Thyroid gland (tissue), 4 donors: ENCODE data around the gene LCT.

Experiments
- CTCF ChIP-seq, 6 experiments: fragments of 200-600 bp in 3 of 6; fragments of 450-650 bp in 3 of 6; sonication (generic) in 3 of 6; IDR thresholded peaks; one replicate each; pipeline ENCODE4 v1.5.1; 2016 to 2019; ENCODE audit warnings: antibody characterized with exemption in 6 of 6, mild to moderate bottlenecking in 2 of 6, inconsistent platforms in 1 of 6, moderate library complexity in 1 of 6
- POLR2A ChIP-seq, 2 donors: fragments of 450-650 bp; IDR thresholded peaks; one replicate each; pipeline ENCODE4 v1.6.1; 2017; ENCODE audit warnings: antibody characterized with exemption in 2 of 2, mild to moderate bottlenecking in 2 of 2, moderate library complexity in 1 of 2

GRCh38 chr2:135741043-135741394, 96.0 kb downstream of the LCT start:
- no peak for TF ChIP-seq CTCF (IDR thresholded peaks at IDR 0.05)
- no peak for TF ChIP-seq POLR2A (IDR thresholded peaks at IDR 0.05)
